Activated CD8-positive, alpha-beta memory T cell treated with anti-CD3 and anti-CD28 coated beads for 48 hours (primary cell): ENCODE measurements around the gene DOC2B.
"Not testable (repeated sequence)": the region's sequence is repeated elsewhere in the genome, so short reads cannot be mapped to it uniquely, and the experiment has no call there.

Source experiments
- DNase-seq, 3 experiments: peaks; one replicate each; pipeline ENCODE4 v3.0.0-alpha.2; 2020; ENCODE audit warnings: low read depth in 2 of 3, low spot score in 2 of 3

Gene DOC2B

GRCh38 chr17:181245-182049 is at the start of gene DOC2B:
DOC2B (minus strand) TSS chr17:181650; CDS start chr17:181479, 171 bp downstream.
- no peak for DNase-seq

- no peak for DNase-seq
Measured at GRCh38 chr17:230395-230770, 48.9 kb upstream of the DOC2B start.

GRCh38 chr17:229709-230394 is 48.4 kb upstream of the DOC2B start:
- DNase-seq, result no peak

- DNase-seq, result no peak
Measured at GRCh38 chr17:228951-229708, 47.7 kb upstream of the DOC2B start.

- no peak for DNase-seq
Measured at GRCh38 chr17:227946-228615, 46.6 kb upstream of the DOC2B start.

GRCh38 chr17:227078-227945 is 45.9 kb upstream of the DOC2B start:
- DNase-seq, result no peak

- no peak for DNase-seq
Measured at GRCh38 chr17:226108-227077, 44.9 kb upstream of the DOC2B start.

GRCh38 chr17:225551-225950 is 44.1 kb upstream of the DOC2B start:
- DNase-seq, result no peak

GRCh38 chr17:224576-224975 is 43.1 kb upstream of the DOC2B start:
- not testable (repeated sequence) for DNase-seq

- DNase-seq, result no peak
Measured at GRCh38 chr17:223723-224471, 42.4 kb upstream of the DOC2B start.

- DNase-seq, result no peak
Measured at GRCh38 chr17:222172-222571, 40.7 kb upstream of the DOC2B start.

- DNase-seq, result no peak
Measured at GRCh38 chr17:219696-220095, 38.2 kb upstream of the DOC2B start.

- no peak for DNase-seq
Measured at GRCh38 chr17:218432-219110, 37.1 kb upstream of the DOC2B start.

- no peak for DNase-seq
Measured at GRCh38 chr17:216625-217024, 35.2 kb upstream of the DOC2B start.

- not testable (repeated sequence) for DNase-seq
Measured at GRCh38 chr17:215563-216478, 34.4 kb upstream of the DOC2B start.

GRCh38 chr17:214881-215331 is 33.5 kb upstream of the DOC2B start:
- DNase-seq, result no peak
